H9 (cell line): ENCODE results near the gene CASP4. TPM values are rescaled to one million over a fixed set of nuclear protein-coding genes. Genes with fewer than 3 reads are reported as not detected.

Source experiments
- DNase-seq: peaks from one replicate; pipeline ENCODE4 v3.0.0-alpha.2; 2017
- H2AFZ ChIP-seq: one replicate; pipeline ENCODE4 v1.6.1; 2013; ENCODE audit warnings: mild to moderate bottlenecking, low read length, control low read depth, moderate library complexity
- H2AK5ac ChIP-seq: 2 replicates; pipeline ENCODE4 v1.6.1; 2013; ENCODE audit warnings: low read length, control low read depth, mixed read lengths; ENCODE audit not compliant: insufficient read length
- H2BK120ac ChIP-seq: one replicate; pipeline ENCODE4 v1.6.1; 2013; ENCODE audit warnings: low read depth, mild to moderate bottlenecking, low read length, control low read depth, inconsistent platforms; ENCODE audit not compliant: poor library complexity, severe bottlenecking
- H2BK12ac ChIP-seq: 2 replicates; pipeline ENCODE4 v1.6.1; 2013; ENCODE audit warnings: low read length, control low read depth, mixed read lengths, low read depth; ENCODE audit not compliant: insufficient read length
- H2BK15ac ChIP-seq: 2 replicates; pipeline ENCODE4 v1.6.1; 2013; ENCODE audit warnings: low read depth, low read length, control low read depth
- H2BK20ac ChIP-seq: one replicate; pipeline ENCODE4 v1.6.1; 2013; ENCODE audit warnings: low read depth, mild to moderate bottlenecking, low read length, control low read depth, inconsistent platforms; ENCODE audit not compliant: poor library complexity, severe bottlenecking
- H2BK5ac ChIP-seq: 2 replicates; pipeline ENCODE4 v1.6.1; 2013; ENCODE audit warnings: low read length, control low read depth, mixed read lengths; ENCODE audit not compliant: insufficient read length
- H3K14ac ChIP-seq: 2 replicates; pipeline ENCODE4 v1.6.1; 2013; ENCODE audit warnings: low read length, control low read depth; ENCODE audit not compliant: insufficient read depth
- H3K18ac ChIP-seq: 2 replicates; pipeline ENCODE4 v1.6.1; 2013; ENCODE audit warnings: low read depth, mild to moderate bottlenecking, mixed read lengths, low read length, control low read depth; ENCODE audit not compliant: insufficient read length
- H3K23ac ChIP-seq: 2 replicates; pipeline ENCODE4 v1.6.1; 2013; ENCODE audit warnings: low read length, control low read depth, mixed read lengths, low read depth; ENCODE audit not compliant: insufficient read length
- H3K23me2 ChIP-seq: 2 replicates; pipeline ENCODE4 v1.6.1; 2013; ENCODE audit warnings: low read depth, mild to moderate bottlenecking, mixed read lengths, low read length, control low read depth; ENCODE audit not compliant: insufficient read length, poor library complexity, severe bottlenecking
- H3K27ac ChIP-seq: 2 replicates; pipeline ENCODE4 v1.5.1; 2013; ENCODE audit warnings: low read length, control low read depth, mixed read lengths, low read depth; ENCODE audit not compliant: insufficient read length
- H3K27me3 ChIP-seq: 2 replicates; pipeline ENCODE4 v1.6.1; 2013; ENCODE audit warnings: low read length, control low read depth, inconsistent platforms; ENCODE audit not compliant: insufficient read depth
- H3K4ac ChIP-seq: 2 replicates; pipeline ENCODE4 v1.6.1; 2013; ENCODE audit warnings: low read depth, mild to moderate bottlenecking, control low read depth, inconsistent platforms, low read length, moderate library complexity
- H3K4me1 ChIP-seq: 2 replicates; pipeline ENCODE4 v1.6.1; 2013; ENCODE audit warnings: low read length, control low read depth, inconsistent platforms; ENCODE audit not compliant: insufficient read depth
- H3K4me2 ChIP-seq: 2 replicates; pipeline ENCODE4 v1.6.1; 2013; ENCODE audit warnings: low read length, control low read depth, mixed read lengths; ENCODE audit not compliant: insufficient read length, insufficient read depth
- H3K56ac ChIP-seq: 2 replicates; pipeline ENCODE4 v1.6.1; 2013; ENCODE audit warnings: low read depth, mild to moderate bottlenecking, mixed read lengths, low read length, control low read depth; ENCODE audit not compliant: insufficient read length
- H3K79me1 ChIP-seq: 2 replicates; pipeline ENCODE4 v1.6.1; 2013; ENCODE audit warnings: low read depth, mild to moderate bottlenecking, moderate library complexity, low read length, control low read depth, inconsistent platforms; ENCODE audit not compliant: insufficient read depth, poor library complexity, severe bottlenecking
- H3K79me2 ChIP-seq: 2 replicates; pipeline ENCODE4 v1.6.1; 2013; ENCODE audit warnings: low read length, control low read depth, inconsistent platforms; ENCODE audit not compliant: insufficient read depth
- H3K9ac ChIP-seq: 2 replicates; pipeline ENCODE4 v1.6.1; 2013; ENCODE audit warnings: low read length, control low read depth, mixed read lengths; ENCODE audit not compliant: insufficient read length; ENCODE audit errors: extremely low read depth
- H3K9me3 ChIP-seq: one replicate; pipeline ENCODE4 v1.6.1; 2013; ENCODE audit warnings: low read depth, low read length, inconsistent platforms; ENCODE audit not compliant: control insufficient read depth
- H3T11ph ChIP-seq: one replicate; pipeline ENCODE4 v1.6.1; 2013; ENCODE audit warnings: mild to moderate bottlenecking, low read length, control low read depth, inconsistent platforms
- H4K20me1 ChIP-seq: one replicate; pipeline ENCODE4 v1.6.1; 2013; ENCODE audit not compliant: control insufficient read depth, insufficient read length, insufficient read depth
- H4K5ac ChIP-seq: 2 replicates; pipeline ENCODE4 v1.6.1; 2013; ENCODE audit warnings: low read depth, mild to moderate bottlenecking, mixed read lengths, low read length, control low read depth; ENCODE audit not compliant: insufficient read length
- H4K8ac ChIP-seq: replicated peaks from 2 replicates; pipeline ENCODE4 v1.6.1; 2013; ENCODE audit warnings: low read length, control low read depth, mixed read lengths, low read depth; ENCODE audit not compliant: insufficient read length
- H4K91ac ChIP-seq: 2 replicates; pipeline ENCODE4 v1.6.1; 2013; ENCODE audit warnings: low read depth, mild to moderate bottlenecking, moderate library complexity, mixed read lengths, low read length, control low read depth; ENCODE audit not compliant: insufficient read length
- H3K27ac Mint-ChIP-seq, 3 experiments: 2 replicates in 2 of 3; 3 replicates in 1 of 3; pipeline ENCODE4 v1.8.0; 2020 to 2021; ENCODE audit warnings: mixed read lengths in 3 of 3, mild to moderate bottlenecking in 1 of 3, moderate library complexity in 1 of 3
- H3K27me3 Mint-ChIP-seq: 2 replicates; pipeline ENCODE4 v1.8.0; 2021; ENCODE audit warnings: low read depth, mild to moderate bottlenecking, moderate library complexity, mixed read lengths
- H3K36me3 Mint-ChIP-seq, 3 experiments: 2 replicates in 2 of 3; 3 replicates in 1 of 3; pipeline ENCODE4 v1.8.0; 2020 to 2021; ENCODE audit warnings: low read depth in 3 of 3, mixed read lengths in 3 of 3; ENCODE audit not compliant: insufficient read depth in 1 of 3
- H3K4me1 Mint-ChIP-seq, 2 experiments: 2 replicates each; pipeline ENCODE4 v1.8.0; 2020; ENCODE audit warnings: mixed read lengths in 2 of 2
- H3K4me3 Mint-ChIP-seq, 2 experiments: 2 replicates in 1 of 2; 3 replicates in 1 of 2; pipeline ENCODE4 v1.8.0; 2020 to 2021; ENCODE audit warnings: mild to moderate bottlenecking in 2 of 2, mixed read lengths in 2 of 2, moderate library complexity in 1 of 2
- H3K9me3 Mint-ChIP-seq, 2 experiments: 2 replicates in 1 of 2; 3 replicates in 1 of 2; pipeline ENCODE4 v1.8.0; 2020; ENCODE audit warnings: mild to moderate bottlenecking in 2 of 2, mixed read lengths in 2 of 2, moderate library complexity in 1 of 2
- total RNA-seq: library from RNA; stranded (reverse); gene quantifications from 2 replicates; pipeline ENCODE4 v1.2.1, GENCODE V29; 2021
- TF ChIP-seq, protein P1 (sequence below): fragments of 200-600 bp; sonication (generic); conservative IDR thresholded peaks from 3 replicates; pipeline ENCODE4 v1.8.0; 2021; ENCODE audit warnings: antibody characterized with exemption, mild to moderate bottlenecking

The CASP4 gene
- total RNA-seq, 1 experiment from 2014 or later, result not detected

DNA sequence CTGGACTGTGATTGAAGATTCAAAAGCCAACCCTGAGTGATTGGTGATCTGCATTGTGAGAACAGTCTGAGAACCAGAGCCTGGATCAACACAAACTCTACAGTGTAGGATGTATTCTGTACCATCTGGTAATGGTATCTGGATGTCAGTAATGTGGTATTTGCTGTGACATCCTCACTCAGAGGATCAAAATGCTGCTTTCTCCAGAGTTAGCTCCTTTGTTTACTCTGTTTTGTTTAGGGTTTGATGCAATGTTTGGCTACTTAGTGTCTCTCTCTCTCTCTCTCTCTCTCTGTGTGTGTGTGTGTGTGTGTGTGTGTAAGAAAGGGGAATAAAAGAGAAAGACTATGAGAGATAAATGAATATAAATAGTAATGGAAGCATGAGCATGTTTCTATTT lies 24.3 kb downstream of the CASP4 start:
- H3K27me3 Mint-ChIP-seq, result no peaks in the 10 kb centered on the region
- H4K5ac ChIP-seq, result no peak overlapping the region
- no peak overlapping the region for H2BK12ac ChIP-seq
- H3K9ac ChIP-seq, result no peak overlapping the region
- no peak overlapping the region for H3K14ac ChIP-seq
- H3K4me1 Mint-ChIP-seq, result no peaks in the 10 kb centered on the region
- H3K4me2 ChIP-seq, result no peak overlapping the region
- no peaks in the 10 kb centered on the region for H3K79me1 ChIP-seq
- no peak overlapping the region for H3T11ph ChIP-seq
- no peak overlapping the region for H2AFZ ChIP-seq
- H4K91ac ChIP-seq, result no peak overlapping the region
- no peaks in the 10 kb centered on the region for H3K27me3 ChIP-seq
- H3K4me3 Mint-ChIP-seq, result no peak overlapping the region
- DNase-seq, result no peak
- H3K4ac ChIP-seq, result no peak overlapping the region
- H3K36me3 Mint-ChIP-seq, result no peaks in the 10 kb centered on the region
- H4K8ac ChIP-seq, result no peak overlapping the region
- H3K9me3 Mint-ChIP-seq, result no peaks in the 10 kb centered on the region; a peak in 1 of 5 replicates
- H3K18ac ChIP-seq, result no peak overlapping the region
- H4K20me1 ChIP-seq, result no peaks in the 10 kb centered on the region
- no peak overlapping the region for H3K23ac ChIP-seq
- no peak overlapping the region for H2BK15ac ChIP-seq
- H3K27ac ChIP-seq, result no peak overlapping the region
- TF ChIP-seq, protein P1, sequence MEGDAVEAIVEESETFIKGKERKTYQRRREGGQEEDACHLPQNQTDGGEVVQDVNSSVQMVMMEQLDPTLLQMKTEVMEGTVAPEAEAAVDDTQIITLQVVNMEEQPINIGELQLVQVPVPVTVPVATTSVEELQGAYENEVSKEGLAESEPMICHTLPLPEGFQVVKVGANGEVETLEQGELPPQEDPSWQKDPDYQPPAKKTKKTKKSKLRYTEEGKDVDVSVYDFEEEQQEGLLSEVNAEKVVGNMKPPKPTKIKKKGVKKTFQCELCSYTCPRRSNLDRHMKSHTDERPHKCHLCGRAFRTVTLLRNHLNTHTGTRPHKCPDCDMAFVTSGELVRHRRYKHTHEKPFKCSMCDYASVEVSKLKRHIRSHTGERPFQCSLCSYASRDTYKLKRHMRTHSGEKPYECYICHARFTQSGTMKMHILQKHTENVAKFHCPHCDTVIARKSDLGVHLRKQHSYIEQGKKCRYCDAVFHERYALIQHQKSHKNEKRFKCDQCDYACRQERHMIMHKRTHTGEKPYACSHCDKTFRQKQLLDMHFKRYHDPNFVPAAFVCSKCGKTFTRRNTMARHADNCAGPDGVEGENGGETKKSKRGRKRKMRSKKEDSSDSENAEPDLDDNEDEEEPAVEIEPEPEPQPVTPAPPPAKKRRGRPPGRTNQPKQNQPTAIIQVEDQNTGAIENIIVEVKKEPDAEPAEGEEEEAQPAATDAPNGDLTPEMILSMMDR, result no peak
- H2AK5ac ChIP-seq, result no peak overlapping the region
- no peak overlapping the region for H3K56ac ChIP-seq
- no peak overlapping the region for H2BK20ac ChIP-seq
- no peaks in the 10 kb centered on the region for H3K4me1 ChIP-seq
- no peaks in the 10 kb centered on the region for H3K79me2 ChIP-seq
- no peak overlapping the region; a peak in 1 of 7 replicates for H3K27ac Mint-ChIP-seq
- no peaks in the 10 kb centered on the region for H3K23me2 ChIP-seq
- H2BK5ac ChIP-seq, result no peak overlapping the region
- H3K9me3 ChIP-seq, result no peaks in the 10 kb centered on the region
- no peak overlapping the region for H2BK120ac ChIP-seq
